G401.6 (cell line): Measurements from ENCODE around the gene PIBF1.
A peak's percentile ranks its signal among the peaks of the same experiment; 100 is the strongest.
"Not testable (repeated sequence)": the region's sequence is repeated elsewhere in the genome, so short reads cannot be mapped to it uniquely, and the experiment has no call there.

Experiments used
- FAIRE-seq: peaks from 2 replicates; lab custom pipeline; 2012; peaks lifted over from hg19 to GRCh38; lab: Jason Lieb, UNC

The PIBF1 gene

DNA sequence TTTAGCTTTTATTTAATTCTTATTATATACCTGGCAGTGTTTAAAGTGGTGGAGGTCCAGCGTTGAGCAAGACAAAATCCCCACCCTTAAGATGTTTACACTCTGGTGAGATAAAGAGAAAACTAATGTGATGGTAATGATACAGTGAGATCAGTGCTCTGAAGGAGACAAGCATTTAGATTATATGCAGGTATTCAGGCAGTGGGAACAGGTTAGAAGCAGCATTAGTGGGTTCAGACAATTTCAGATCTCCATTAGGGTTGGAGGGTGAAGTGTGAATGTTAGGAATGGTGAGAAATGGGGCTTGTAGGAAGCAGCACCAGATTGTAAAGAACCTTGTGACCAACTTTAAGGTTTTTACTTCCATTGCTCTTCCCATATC lies 39.0 kb downstream of the PIBF1 start:
- FAIRE-seq = no peak

DNA sequence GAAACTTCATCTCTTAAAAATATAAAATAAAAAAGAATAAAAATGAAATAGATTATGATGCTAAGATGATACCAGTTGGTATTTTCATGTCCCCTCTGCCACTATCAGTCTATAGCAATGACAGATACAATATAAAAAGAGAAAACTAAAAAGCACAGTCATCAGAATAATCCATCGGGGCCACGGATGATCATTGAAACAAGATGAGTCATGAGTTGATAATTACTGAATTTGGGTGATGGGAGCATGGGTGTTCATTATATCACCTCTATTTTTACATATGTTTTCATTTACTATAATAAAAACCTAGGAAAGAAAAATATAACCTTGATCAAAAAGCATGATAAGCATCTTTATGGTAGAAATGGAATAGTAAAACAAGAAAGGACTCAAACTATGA lies 41.1 kb downstream of the PIBF1 start:
- no peak for FAIRE-seq

DNA sequence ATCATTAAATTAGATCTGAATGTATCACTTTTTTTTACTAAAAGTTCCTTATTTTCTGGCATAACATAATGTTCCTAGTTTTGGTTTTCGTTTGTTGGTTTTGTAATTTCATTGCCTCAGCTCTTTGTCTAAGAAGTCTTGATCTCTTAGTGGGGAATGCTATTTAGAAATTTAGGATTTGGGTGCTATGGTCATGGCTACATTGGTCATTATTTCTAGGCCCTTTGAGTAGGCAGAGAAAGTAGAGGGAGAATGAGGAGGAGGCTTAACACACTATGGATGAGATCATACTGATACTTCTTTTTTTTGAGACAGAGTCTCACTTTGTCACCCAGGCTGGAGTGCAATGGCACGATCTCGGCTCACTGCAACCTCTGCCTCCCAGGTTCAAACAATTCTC lies 41.8 kb downstream of the PIBF1 start:
- no peak for FAIRE-seq

DNA sequence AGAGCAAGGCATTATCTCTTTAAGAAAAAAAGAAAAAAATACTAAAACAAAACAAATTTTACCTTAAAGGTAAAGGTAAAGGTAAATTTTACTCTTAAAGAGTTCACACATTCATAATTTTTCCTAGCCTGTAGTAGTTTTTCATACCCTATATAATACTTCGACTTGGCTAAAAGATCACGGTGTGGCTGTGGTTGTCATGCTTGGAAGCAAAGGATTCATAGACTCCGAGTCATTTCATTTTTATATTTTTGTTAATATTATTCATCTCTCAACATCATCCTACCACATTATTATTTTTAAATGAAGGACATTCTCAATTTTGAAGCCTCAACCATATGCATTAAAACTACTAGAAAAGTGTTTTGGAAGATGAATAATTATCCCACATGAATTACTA lies 52.7 kb downstream of the PIBF1 start:
- no peak for FAIRE-seq

DNA sequence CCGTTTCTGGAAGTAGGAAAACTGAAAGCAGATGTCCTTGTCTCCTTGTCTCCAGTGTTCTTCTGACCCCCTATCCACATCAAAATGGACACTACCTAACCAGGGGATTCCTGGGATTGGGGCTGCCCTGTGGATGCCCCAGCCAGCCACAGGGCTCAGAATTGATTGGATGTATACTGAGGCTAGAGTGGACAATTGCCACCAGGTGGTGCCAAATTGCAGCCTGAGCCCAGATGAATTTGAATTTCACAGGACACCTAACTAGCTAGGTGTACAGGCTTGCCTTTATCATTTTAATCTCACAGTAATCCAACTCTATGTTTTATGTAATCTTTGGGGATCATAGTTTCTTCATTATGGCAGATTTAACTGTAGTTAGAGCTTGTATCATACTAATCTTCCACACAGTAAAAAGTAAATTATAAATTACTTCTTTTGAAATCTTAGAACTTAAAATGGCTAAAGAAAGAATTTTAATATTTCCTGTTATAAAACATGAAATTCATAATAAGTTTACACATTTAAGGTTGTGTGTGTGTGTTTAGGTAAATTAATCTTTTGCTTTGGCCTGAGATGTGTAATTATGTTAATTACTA lies 58.0 kb downstream of the PIBF1 start:
- peak; percentile 61 for FAIRE-seq

DNA sequence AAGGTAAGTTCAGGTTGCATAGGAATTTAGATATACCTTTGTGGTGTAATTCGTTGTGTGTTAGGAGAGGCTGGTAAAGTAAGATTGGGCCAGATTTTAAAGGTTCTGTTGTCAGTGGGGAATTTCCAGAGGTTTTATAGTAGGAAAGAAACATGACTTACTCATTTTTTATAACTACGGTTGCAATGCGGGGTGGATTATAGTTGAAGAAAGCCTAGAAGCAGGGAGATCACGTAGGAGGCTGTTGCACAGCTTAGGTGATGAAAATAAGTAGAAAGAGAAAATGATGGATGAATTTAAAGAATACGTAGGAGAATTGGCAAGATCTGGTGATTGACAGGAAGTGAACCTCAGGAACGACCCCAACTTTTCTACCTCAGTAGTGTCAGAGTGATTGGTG lies 61.1 kb downstream of the PIBF1 start:
- FAIRE-seq = no peak

DNA sequence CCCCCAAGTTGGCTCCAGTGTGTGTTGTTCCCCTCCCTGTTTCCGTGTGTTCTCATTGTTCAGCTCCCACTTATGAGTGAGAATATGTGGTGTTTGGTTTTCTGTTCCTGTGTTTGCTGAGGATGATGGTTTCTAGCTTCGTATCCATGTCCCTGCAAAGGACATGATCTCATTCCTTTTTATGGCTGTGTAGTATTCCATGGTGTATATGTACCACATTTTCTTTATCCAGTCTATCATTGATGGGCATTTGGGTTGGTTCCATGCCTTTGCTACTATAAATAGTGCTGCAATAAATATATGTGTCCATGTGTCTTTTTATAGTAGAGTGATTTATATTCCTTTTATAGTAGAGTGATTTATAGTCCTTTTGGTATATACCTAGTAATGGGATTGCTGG lies 63.2 kb downstream of the PIBF1 start:
- not testable (repeated sequence) for FAIRE-seq

DNA sequence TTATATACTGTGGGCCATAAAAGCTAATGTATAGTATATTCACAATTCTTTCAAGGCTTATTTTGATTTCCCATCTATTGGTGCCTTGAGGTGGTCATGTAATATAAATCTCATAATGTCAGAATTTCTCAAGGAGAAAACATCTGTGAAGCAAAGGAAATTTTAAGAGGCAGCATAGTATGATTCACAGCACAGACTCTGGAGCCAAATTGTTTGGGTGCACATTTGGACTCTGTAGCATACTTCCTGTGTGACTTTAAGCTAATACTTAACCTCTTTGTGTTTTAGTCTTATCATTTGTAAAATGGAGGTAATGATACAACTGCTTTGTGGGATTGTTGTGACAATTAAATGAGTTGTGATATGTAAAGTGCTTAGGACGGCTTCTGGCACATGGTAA lies 67.6 kb downstream of the PIBF1 start:
- no peak for FAIRE-seq

DNA sequence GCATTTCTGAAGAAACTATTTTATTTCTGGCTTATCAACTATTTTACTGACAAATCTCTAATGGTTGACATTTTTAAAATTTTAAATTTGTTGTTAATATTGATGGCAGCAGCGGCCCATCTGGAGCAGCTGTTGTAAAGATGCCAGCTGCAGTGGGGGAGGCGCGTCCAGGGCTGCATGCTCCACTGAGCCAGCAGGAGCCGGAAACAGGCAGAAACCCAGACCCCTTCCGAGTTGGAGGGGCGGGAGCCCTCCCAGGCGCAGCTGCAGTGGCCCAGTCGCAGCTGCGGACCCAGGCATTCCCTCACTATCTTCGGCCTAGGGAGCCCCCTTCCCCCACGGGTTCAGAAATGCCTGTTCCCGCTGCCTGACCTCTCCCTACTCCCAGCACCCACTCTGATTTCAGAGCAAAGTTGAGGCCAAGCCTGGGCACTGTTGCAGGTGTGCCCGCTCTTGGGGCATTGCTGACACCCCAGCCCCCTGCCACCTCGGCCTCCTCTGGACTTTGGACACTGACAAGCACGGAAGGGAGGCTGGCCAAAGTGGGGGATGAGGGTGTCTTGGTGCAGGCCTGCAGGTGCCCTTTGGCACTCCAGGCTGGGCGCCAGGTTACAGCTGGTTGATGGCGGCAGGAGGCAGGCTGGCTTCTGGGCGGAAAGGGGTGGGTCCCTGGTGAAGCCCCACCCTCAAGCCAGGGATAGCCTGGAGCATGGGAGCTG lies 69.2 kb downstream of the PIBF1 start:
- FAIRE-seq = no peak

DNA sequence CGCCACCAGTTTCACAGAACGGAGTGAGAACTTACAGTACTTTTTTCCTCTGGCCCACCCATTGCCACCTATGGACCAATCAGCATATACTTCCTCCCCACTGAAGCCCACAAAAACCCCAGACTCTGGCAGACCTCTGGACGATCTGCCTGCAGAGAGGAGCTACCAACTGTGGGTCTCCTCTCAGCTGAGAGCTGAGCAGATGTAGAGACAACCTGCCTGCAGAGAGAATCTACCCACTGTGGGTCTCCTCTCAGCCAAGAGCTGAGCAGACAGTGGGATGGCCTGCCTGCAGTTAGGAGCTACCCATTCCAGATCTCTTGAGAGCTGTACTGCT lies 69.7 kb downstream of the PIBF1 start:
- FAIRE-seq = no peak

DNA sequence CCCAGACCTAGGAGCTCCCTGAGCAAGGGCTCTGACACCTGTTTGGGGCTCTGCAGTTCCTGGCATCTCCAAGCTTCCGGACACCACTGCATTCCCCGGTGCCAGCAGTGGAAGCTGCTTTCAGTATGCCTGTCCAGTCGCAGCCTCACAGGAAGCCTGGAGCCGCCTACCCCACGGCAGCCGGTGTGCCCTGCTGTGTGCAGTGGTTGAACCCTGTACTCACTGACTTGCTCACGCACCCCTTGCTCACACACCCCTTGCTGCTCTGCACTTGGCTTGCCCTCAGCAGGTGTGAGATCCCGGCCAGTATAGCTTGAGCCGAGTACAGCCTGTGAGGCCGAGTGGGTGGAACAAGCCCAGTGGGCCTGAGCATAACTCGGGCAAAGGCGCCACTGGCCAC lies 70.3 kb downstream of the PIBF1 start:
- FAIRE-seq = no peak

DNA sequence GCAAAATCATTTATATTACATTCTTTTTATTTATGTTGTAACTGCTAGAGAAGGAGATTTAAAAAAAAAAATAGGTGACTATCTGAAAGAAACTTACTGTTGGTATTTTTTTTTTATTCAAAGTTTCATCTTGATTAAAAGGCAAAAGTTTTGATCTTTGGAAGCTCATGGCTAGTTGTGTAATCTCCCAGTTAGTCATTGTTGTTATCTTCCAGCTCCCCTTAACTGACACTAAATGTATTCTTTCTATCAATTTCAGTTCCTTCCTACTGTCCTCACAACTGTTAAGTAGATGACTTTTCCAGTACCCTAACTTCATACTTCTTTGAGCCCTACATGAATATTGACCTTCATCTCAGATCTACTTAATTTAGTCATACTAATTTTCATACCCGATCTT lies 71.1 kb downstream of the PIBF1 start:
- no peak for FAIRE-seq

DNA sequence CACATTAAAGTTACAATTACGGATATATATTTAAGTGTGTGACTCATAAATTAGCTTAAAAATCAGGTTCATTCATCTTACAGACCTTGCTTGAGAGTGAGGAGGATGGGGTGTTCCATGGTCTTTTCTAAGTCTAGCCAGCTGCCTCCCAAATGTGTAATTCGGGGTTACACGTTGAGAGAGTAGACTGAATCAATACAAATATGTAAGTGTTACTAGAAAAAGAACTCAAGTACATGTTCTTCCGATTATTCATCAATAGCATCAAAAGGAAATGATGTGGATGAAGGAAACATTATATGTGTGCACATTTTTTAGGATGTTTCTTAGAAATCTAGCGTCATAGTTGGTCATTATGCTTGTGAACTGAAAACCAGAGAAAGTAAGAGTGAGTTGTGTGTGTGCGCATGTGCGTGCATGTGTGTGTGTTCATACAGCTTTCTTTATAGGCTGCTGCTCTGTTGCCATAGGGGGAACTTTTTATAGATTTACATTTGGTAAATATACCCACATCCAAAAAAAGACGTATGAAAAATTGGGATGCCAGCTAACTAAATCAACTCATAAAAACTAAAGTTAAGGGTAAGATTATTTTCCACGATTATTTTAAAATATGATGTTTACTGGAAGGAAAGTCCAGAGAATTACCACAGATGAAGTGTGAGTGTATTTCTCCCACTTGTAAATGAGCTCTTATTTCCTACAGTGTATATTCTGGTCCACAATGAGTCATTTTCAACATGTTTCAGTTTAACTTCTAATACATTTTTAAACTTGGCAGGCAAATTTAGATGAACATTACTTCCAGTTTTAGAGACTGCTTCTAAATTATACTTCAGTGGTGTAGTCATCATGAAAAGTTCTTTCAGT lies 82.4 kb downstream of the PIBF1 start:
- no peak for FAIRE-seq

DNA sequence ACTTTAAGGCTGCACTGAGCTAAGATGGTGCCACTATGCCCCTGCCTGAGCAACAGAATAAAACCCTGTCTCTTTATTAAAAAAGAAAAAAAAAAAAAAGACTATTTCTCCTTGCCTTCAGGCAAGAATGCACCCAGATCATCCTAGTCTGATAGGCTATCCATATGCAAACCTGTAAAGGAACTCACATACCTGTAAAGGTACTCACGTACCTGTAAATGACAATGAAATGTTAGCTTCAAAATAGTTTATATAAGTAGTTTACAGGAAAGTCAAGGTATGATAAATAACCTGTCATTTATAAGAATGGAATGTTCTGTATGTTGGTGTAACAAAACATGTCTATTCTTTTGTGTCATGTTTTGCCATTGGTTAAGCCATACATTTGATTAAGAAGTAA lies 86.3 kb downstream of the PIBF1 start:
- no peak for FAIRE-seq

DNA sequence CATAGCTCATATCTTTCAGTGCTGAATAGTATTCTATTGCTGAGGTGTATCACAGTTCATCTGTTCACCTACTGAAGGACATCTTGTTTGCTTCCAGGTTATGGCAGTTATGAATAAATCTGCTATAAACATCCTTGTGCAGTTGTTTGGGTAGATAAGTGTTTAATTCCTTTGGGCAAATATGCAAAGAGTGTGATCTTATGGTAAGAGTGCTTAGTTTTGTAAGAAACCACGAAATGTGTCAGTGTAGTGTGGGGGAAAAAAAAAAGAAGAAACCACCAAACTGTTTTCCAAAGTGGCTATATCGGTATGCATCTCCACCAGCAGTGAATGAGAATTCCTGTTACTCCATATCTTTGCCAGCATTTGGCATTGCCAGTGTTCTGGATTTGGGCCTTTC lies 93.3 kb downstream of the PIBF1 start:
- no peak for FAIRE-seq

DNA sequence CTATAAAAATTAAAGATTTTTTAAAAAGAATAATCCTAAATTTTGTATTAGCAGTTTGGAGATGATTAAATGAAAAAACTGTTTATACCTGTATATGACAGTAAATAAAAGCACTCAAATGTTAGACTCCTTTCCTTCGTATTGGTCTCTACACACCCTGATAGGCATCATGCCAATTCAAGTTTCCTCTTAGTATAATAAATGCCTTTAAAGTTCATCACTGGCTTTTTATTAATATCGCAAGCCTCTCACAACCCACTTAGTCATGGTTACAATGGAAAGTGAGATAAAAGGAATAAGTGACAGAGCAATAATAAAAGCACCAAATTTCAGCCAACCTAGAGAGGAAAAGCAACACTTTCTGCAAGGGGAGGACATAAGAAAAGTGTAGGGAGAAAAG lies 102.2 kb downstream of the PIBF1 start:
- no peak for FAIRE-seq

DNA sequence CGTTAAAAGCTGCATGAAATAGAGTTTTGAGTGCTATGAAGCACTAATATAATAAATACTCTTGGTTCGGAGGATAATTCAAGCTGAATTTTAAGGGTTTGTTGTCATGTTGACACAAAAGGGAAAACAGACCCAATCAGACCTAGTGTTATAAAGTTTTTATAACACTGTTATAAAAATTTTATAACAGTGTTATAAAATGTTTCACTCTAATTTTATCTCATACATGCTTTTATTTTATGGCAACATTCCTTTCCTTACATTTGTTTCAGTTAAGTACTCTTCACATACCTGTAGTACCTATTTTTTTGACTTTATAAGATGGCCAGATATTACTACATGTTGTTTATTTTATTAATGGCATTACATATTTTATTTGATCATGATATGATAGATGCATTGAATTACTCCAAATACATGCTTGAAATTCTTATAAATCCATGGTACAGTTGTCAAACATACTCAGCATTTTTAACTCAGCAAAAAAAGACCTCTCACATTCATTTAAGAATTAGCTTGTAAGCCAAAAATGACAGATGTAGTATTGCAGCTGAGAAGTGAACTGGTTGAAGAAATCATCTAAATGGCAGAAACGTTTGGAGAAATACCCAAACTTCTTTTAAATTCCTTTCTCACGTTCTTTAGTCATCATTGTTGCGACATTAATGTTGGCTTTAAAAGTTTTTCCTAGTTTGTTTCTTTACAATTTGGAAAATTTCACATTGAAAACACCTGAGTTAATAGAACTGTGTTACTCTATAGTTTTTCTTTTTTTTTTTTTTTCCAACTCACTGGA lies 104.5 kb downstream of the PIBF1 start:
- FAIRE-seq = peak; percentile 33

DNA sequence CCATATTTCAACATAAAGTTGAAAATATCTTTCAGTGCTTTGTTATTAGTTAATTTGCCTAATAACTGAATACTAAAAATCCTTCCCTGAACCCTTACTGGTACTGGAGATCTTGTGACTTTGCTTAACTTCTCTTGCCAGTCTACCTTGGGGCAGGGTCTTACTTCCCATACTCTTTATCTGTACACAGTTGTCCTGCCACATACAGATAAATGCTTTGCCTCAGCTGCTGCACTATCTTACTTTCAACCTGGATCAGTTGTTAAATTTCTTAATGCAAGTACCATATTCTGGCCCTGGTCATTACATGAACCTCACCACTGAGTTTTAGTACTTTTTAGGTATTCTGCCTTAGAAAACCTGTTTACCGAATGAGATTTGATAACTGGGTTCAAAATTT lies 107.6 kb downstream of the PIBF1 start:
- no peak for FAIRE-seq

DNA sequence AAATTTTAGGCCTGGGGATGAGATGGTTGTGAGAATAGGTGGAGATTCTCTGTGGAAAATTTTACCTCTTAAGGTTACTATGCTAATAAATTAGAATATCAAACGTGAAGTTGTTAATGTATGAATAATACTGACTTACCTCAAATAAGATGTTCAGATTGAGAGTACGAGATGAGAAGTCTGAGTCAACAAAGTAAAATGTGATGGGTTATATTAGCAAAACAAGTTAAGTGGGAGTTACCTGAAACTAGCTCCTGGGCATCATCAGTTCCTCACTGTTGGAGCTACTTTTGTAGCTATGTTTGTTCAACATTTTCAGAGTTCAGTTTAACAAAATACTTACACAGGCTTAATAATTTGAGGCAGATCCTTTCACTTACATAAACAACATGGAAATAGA lies 108.6 kb downstream of the PIBF1 start:
- no peak for FAIRE-seq

DNA sequence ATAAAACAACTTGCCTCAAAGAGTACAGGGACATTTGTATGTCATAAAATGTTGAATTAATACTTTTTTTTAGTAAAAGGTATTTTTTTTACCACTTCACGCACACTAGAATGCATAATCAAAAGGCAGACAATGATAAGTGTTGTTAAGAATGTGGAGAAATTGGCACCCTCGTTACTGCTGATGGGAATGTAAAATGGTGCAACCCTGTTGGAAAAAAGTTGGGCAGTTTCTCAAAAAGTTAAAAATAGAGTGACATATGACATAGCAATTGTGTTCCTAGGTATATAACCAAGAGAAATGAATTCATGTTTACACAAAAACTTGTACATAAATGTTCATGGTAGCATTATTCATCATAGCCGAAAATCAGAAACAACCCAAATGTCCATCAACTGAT lies 109.5 kb downstream of the PIBF1 start:
- FAIRE-seq = no peak

DNA sequence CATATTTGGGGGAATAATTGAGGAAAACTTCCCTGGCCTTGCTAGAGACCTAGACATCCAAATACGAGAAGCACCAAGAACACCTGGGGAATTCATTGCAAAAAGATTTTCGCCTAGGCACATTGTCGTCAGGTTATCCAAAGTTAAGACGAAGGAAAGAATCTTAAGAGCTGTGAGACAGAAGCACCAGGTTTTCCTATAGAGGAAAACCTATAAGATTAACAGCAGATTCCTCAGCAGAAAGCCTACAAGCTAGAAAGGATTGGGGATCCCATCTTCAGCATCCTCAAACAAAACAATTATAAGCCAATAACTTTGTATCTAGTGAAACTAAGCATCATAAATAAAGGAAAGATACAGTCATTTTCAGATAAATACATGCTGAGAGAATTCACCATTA lies 114.9 kb downstream of the PIBF1 start:
- no peak for FAIRE-seq

DNA sequence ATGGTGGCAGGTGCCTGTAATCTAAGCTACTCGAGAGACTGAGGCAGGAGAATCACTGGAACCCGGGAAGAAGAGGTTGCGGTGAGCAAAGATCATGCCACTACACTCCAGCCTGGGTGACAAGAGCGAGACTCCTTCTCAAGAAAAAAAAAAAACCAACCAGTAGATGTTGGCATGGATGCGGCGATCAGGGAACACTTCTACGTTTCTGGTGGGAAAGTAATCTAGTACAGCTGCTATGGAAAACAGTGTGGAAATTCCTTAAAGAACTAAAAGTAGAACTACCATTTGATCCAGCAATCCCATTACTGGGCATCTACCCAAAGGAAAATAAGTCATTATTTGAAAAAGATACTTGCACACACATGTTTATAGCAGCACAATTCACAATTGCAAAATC lies 119.6 kb downstream of the PIBF1 start:
- not testable (repeated sequence) for FAIRE-seq

DNA sequence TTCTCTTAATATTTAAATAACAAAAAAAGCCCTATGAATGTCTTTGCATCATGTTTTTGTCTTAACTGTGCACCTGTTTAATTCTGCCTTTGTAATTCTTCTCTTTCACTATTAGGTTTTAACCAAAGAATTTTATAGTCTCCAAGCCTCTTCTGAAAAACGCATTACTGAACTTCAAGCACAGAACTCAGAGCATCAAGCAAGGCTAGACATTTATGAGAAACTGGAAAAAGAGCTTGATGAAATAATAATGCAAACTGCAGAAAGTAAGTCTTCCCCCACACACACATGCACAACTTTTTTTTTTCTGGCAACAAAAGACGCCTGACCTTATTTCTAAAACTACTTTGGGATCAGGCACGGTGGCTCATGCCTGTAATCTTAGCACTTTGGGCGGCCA lies 126.5 kb downstream of the PIBF1 start:
- FAIRE-seq = no peak
